HG03521 (cell line): ENCODE results near the gene EHD1.

ENCODE experiments used
- ATAC-seq: cut with Tn5 transposase; IDR thresholded peaks from one replicate; pipeline ENCODE4 v1.9.1; 2021; ENCODE audit warnings: mild to moderate bottlenecking, moderate library complexity; ENCODE audit not compliant: unreplicated experiment

Gene EHD1

GRCh38 chr11:64910451-64911093 lies 32.2 kb upstream of the EHD1 start:
- ATAC-seq: no peak

- ATAC-seq: no peak
Observed at GRCh38 chr11:64909653-64910343, 31.4 kb upstream of the EHD1 start.

GRCh38 chr11:64908766-64909165 lies 30.3 kb upstream of the EHD1 start:
- no peak for ATAC-seq

- ATAC-seq: no peak
Observed at GRCh38 chr11:64906314-64906635, 27.9 kb upstream of the EHD1 start.

- no peak for ATAC-seq
Observed at GRCh38 chr11:64905516-64906313, 27.3 kb upstream of the EHD1 start.

GRCh38 chr11:64903291-64903833 lies 24.9 kb upstream of the EHD1 start:
- no peak for ATAC-seq

- no peak for ATAC-seq
Observed at GRCh38 chr11:64902102-64902900, 23.9 kb upstream of the EHD1 start.

- no peak for ATAC-seq
Observed at GRCh38 chr11:64900774-64901173, 22.4 kb upstream of the EHD1 start.

- no peak for ATAC-seq
Observed at GRCh38 chr11:64900263-64900678, 21.9 kb upstream of the EHD1 start.

GRCh38 chr11:64898541-64898940 lies 20.1 kb upstream of the EHD1 start:
- ATAC-seq: no peak

- no peak for ATAC-seq
Observed at GRCh38 chr11:64898076-64898445, 19.6 kb upstream of the EHD1 start.

GRCh38 chr11:64897381-64898075 lies 19.1 kb upstream of the EHD1 start:
- ATAC-seq: no peak

- no peak for ATAC-seq
Observed at GRCh38 chr11:64896448-64897022, 18.1 kb upstream of the EHD1 start.

GRCh38 chr11:64894812-64895452 lies 16.5 kb upstream of the EHD1 start:
- no peak for ATAC-seq

GRCh38 chr11:64894070-64894811 lies 15.8 kb upstream of the EHD1 start:
- no peak for ATAC-seq

- no peak for ATAC-seq
Observed at GRCh38 chr11:64893194-64894069, 15.0 kb upstream of the EHD1 start.

- ATAC-seq: no peak
Observed at GRCh38 chr11:64892838-64893193, 14.4 kb upstream of the EHD1 start.

GRCh38 chr11:64892411-64892831 lies 14.0 kb upstream of the EHD1 start:
- no peak for ATAC-seq
